Measurements from ENCODE around the gene OR4C6.

GRCh38 chr11:55624531-55624930 is 37.5 kb upstream of the OR4C6 start:
- TF ChIP-seq, protein P1, sequence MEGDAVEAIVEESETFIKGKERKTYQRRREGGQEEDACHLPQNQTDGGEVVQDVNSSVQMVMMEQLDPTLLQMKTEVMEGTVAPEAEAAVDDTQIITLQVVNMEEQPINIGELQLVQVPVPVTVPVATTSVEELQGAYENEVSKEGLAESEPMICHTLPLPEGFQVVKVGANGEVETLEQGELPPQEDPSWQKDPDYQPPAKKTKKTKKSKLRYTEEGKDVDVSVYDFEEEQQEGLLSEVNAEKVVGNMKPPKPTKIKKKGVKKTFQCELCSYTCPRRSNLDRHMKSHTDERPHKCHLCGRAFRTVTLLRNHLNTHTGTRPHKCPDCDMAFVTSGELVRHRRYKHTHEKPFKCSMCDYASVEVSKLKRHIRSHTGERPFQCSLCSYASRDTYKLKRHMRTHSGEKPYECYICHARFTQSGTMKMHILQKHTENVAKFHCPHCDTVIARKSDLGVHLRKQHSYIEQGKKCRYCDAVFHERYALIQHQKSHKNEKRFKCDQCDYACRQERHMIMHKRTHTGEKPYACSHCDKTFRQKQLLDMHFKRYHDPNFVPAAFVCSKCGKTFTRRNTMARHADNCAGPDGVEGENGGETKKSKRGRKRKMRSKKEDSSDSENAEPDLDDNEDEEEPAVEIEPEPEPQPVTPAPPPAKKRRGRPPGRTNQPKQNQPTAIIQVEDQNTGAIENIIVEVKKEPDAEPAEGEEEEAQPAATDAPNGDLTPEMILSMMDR (IDR thresholded peaks at IDR 0.05) = no peak
- TF ChIP-seq POLR2A (IDR thresholded peaks at IDR 0.05) = no peak
